GM12874 (cell line): ENCODE measurements around the gene ADPRH.

ENCODE experiments used
- TF ChIP-seq, protein P1 (sequence below): IDR thresholded peaks from 2 replicates; pipeline ENCODE4 v1.5.1; 2011; ENCODE audit warnings: low read depth, mild to moderate bottlenecking, control low read depth, low read length, moderate library complexity; ENCODE audit not compliant: insufficient read depth

The ADPRH gene

DNA sequence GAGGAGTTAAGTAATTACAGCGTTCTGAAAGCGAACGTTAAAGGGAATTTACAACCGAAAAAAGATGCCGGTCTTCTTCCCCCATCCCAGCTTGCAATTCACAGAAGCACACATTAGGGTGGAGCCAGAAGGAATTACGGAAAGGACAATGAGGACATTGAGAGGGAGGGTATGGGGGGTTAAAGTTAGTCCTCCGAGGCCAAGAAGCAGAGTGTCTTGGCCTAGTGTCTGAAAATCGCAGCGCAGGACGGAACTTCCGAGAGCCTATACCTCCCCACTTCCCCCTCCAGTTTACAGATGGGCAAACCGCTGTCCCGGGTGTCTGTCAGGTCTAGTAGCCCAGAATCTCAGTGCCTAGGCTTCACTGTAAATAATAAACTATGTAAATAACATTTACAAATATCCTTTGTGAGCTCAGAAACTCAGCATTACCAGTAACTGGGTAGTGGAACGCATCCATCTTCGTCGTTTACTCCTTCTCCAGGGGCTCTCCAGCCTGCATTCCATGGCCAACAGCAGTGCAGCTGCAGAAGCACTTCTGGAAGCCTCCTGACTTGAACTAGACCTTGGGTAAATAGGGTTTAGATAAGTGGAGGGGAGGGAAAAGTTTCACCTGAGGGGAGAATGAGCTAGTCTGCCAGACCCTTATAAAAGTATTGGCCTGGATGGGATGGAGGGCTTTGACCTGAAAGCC lies 922 bp downstream of the ADPRH start:
- TF ChIP-seq, protein P1, sequence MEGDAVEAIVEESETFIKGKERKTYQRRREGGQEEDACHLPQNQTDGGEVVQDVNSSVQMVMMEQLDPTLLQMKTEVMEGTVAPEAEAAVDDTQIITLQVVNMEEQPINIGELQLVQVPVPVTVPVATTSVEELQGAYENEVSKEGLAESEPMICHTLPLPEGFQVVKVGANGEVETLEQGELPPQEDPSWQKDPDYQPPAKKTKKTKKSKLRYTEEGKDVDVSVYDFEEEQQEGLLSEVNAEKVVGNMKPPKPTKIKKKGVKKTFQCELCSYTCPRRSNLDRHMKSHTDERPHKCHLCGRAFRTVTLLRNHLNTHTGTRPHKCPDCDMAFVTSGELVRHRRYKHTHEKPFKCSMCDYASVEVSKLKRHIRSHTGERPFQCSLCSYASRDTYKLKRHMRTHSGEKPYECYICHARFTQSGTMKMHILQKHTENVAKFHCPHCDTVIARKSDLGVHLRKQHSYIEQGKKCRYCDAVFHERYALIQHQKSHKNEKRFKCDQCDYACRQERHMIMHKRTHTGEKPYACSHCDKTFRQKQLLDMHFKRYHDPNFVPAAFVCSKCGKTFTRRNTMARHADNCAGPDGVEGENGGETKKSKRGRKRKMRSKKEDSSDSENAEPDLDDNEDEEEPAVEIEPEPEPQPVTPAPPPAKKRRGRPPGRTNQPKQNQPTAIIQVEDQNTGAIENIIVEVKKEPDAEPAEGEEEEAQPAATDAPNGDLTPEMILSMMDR: no peak

GRCh38 chr3:119582178-119582577 lies 2.9 kb downstream of the ADPRH start:
- TF ChIP-seq, protein P1: no peak

GRCh38 chr3:119585208-119585607 lies 5.9 kb downstream of the ADPRH start:
- TF ChIP-seq, protein P1: no peak

DNA sequence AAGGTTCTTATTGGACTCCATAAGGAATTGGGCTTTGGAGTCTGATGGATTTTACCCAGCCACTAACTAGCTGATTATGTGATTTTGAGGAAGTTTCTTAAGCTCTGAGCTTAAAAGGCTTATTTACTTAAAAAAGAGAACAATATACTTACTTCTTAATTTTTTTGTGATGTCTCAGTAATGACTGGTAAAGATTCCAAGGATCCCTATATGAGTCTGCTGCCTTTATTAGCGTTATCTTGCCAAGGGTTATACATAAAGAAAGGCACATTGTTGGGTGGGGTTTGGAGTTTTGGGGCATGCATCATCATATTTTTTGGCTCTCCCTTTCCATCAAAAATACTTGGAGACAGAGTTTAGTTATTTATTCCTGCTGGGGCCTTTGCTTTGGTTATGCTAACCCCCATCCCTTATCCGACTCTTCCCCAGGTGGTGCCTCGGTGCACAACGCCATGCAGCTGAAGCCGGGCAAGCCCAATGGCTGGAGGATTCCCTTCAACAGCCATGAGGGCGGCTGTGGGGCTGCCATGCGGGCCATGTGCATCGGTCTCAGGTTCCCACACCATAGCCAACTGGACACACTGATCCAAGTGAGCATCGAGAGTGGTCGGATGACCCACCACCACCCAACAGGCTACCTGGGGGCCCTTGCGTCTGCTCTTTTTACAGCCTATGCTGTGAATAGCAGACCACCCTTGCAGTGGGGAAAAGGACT lies 6.7 kb downstream of the ADPRH start:
- TF ChIP-seq, protein P1: no peak

DNA sequence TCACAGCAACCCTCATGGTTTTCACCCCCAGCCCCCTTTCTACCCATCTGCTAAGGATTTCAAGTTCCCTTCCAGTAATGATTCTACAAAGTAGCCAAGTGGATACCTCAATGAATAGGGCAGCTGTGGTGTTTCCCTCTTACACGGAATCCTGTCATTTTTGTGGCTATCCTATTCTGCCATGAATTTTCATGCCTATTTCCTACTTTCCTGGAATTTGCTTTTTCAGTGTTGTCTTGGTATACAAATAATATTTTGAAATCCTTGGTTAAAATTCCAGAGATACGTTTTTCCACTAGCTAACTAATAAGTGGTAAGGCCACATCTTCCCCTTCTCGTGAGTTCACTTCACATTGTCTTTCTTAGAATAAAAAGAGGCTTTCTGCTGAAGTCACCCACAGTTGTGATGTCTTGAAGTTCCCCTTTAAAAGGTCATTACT lies 7.5 kb downstream of the ADPRH start:
- TF ChIP-seq, protein P1: no peak

DNA sequence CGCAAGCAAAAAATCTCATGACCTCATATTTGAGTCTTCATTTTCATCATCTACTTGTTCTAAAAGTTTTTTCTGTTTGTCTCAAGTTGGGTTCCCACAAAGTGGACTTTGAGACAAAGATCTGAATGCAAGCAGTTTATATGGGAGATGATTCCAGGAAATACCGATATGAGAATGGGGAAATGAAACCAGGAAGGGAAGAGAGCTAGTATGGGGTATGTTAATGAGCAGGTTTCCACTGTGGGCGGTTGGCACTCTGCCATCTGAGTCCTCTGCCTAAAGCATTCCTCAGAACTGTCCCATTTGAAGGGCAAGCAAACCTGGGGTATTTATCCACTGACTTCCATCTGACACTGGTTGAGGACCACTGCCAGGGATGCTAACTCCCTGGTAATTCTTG lies 8.8 kb downstream of the ADPRH start:
- TF ChIP-seq, protein P1: no peak

DNA sequence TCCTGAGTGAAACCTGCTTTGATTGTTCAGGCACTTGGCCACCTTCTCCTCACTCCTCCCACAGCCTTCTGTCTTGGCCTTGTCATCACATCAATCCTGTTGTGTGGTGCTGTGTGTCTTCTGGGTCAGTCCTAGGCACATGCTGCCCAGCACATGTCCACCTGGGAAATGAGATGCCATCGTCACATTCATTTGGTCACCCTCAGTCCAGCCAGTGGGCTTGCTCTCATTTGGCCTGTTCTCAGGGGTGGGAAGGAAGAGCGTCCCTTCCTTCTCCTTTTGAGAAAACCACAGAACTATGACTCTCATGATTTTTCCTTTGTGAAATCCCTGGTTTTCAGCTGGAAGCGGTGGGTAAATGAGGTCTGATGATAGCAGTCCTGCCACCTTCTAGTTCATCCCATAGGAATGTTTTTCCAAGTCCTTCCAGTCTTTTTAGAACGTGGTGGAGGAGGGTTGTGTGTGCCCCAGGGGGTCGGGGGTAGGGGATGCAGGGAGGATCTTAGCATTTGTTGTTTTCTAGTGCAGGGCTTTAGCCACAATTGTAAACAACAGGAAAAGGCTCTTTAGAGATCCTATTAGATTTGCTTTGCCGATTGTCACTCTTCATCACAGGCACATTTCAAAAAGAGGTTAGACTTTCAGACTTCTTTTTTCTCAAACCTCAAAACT lies 9.9 kb downstream of the ADPRH start:
- TF ChIP-seq, protein P1: no peak
